Loucy (cell line): ENCODE data around the gene SRSF3.

Source experiments
- EZH2phosphoT487 ChIP-seq: fragments of 200-600 bp; IDR thresholded peaks from 2 replicates; pipeline ENCODE4 v1.6.1; 2018; ENCODE audit warnings: antibody characterized with exemption, mild to moderate bottlenecking, moderate library complexity, borderline replicate concordance
- TF ChIP-seq, protein P1 (sequence below): fragments of 200-600 bp; sonication (generic); conservative IDR thresholded peaks from 2 replicates; pipeline ENCODE4 v1.5.1; 2014; ENCODE audit warnings: mild to moderate bottlenecking, antibody characterized with exemption, low read length

- TF ChIP-seq, protein P1, sequence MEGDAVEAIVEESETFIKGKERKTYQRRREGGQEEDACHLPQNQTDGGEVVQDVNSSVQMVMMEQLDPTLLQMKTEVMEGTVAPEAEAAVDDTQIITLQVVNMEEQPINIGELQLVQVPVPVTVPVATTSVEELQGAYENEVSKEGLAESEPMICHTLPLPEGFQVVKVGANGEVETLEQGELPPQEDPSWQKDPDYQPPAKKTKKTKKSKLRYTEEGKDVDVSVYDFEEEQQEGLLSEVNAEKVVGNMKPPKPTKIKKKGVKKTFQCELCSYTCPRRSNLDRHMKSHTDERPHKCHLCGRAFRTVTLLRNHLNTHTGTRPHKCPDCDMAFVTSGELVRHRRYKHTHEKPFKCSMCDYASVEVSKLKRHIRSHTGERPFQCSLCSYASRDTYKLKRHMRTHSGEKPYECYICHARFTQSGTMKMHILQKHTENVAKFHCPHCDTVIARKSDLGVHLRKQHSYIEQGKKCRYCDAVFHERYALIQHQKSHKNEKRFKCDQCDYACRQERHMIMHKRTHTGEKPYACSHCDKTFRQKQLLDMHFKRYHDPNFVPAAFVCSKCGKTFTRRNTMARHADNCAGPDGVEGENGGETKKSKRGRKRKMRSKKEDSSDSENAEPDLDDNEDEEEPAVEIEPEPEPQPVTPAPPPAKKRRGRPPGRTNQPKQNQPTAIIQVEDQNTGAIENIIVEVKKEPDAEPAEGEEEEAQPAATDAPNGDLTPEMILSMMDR = no peak
- no peak for TF ChIP-seq EZH2phosphoT487
These were observed 13.7 kb downstream of the SRSF3 start for GRCh38 chr6:36607683-36608386.
